ENCODE results near the gene HPS4.
A peak's percentile ranks its signal among the peaks of the same experiment; 100 is the strongest.

HPS4 gene

GRCh38 chr22:26466196-26466595, 17.4 kb downstream of the HPS4 start:
- DNase-seq (ENCODE audit: low read depth), result no peak

GRCh38 chr22:26464312-26464711, 19.3 kb downstream of the HPS4 start:
- no peak for DNase-seq (ENCODE audit: low read depth)

GRCh38 chr22:26463688-26464087, 19.9 kb downstream of the HPS4 start:
- DNase-seq (ENCODE audit: low read depth), result no peak

GRCh38 chr22:26463101-26463661, 20.4 kb downstream of the HPS4 start:
- DNase-seq (ENCODE audit: low read depth), result no peak

GRCh38 chr22:26462641-26463040, 20.9 kb downstream of the HPS4 start:
- DNase-seq (ENCODE audit: low read depth), result no peak

GRCh38 chr22:26462051-26462450, 21.5 kb downstream of the HPS4 start:
- no peak for DNase-seq (ENCODE audit: low read depth)

GRCh38 chr22:26461188-26461810, 22.3 kb downstream of the HPS4 start:
- peak; percentile 12 for DNase-seq (ENCODE audit: low read depth)

- no peak for DNase-seq (ENCODE audit: low read depth)
Measured at GRCh38 chr22:26460202-26460601, 23.4 kb downstream of the HPS4 start.

- DNase-seq (ENCODE audit: low read depth), result no peak
Measured at GRCh38 chr22:26457661-26458272, 25.8 kb downstream of the HPS4 start.

- DNase-seq (ENCODE audit: low read depth), result no peak
Measured at GRCh38 chr22:26453812-26454500, 29.6 kb downstream of the HPS4 start.

GRCh38 chr22:26453216-26453615, 30.4 kb downstream of the HPS4 start:
- no peak for DNase-seq (ENCODE audit: low read depth)

- no peak for DNase-seq (ENCODE audit: low read depth)
Measured at GRCh38 chr22:26452236-26453016, 31.2 kb downstream of the HPS4 start.

GRCh38 chr22:26450453-26451185, 33.0 kb downstream of the HPS4 start:
- DNase-seq (ENCODE audit: low read depth), result no peak

- DNase-seq (ENCODE audit: low read depth), result no peak
Measured at GRCh38 chr22:26448941-26449340, 34.6 kb downstream of the HPS4 start.

- no peak for DNase-seq (ENCODE audit: low read depth)
Measured at GRCh38 chr22:26448334-26448733, 35.2 kb downstream of the HPS4 start.

GRCh38 chr22:26447584-26448329, 35.8 kb downstream of the HPS4 start:
- no peak for DNase-seq (ENCODE audit: low read depth)

- DNase-seq (ENCODE audit: low read depth), result no peak
Measured at GRCh38 chr22:26446808-26447515, 36.6 kb downstream of the HPS4 start.

GRCh38 chr22:26445577-26446275, 37.9 kb downstream of the HPS4 start:
- DNase-seq (ENCODE audit: low read depth), result no peak

- no peak for DNase-seq (ENCODE audit: low read depth)
Measured at GRCh38 chr22:26444777-26445176, 38.8 kb downstream of the HPS4 start.
